ENCODE measurements around the gene PLA2G3.

Gene PLA2G3

DNA sequence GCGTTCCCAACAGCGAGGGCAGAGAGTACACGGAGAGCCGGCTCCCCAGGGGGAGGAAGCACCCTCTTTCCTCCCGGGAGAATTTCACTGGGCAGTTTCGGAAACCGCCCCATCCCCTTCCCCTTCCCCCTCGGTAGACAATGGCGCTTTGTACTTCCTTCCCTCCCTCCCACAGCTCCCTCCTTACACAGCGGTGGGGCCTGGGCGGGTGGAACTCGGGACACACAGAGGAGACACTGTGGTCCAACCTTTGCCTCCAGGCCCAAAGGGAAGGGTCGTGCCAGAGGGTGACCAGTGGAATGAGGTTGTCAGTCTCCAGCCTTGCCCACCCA lies 54.8 kb downstream of the PLA2G3 start:
- no peak for DNase-seq

DNA sequence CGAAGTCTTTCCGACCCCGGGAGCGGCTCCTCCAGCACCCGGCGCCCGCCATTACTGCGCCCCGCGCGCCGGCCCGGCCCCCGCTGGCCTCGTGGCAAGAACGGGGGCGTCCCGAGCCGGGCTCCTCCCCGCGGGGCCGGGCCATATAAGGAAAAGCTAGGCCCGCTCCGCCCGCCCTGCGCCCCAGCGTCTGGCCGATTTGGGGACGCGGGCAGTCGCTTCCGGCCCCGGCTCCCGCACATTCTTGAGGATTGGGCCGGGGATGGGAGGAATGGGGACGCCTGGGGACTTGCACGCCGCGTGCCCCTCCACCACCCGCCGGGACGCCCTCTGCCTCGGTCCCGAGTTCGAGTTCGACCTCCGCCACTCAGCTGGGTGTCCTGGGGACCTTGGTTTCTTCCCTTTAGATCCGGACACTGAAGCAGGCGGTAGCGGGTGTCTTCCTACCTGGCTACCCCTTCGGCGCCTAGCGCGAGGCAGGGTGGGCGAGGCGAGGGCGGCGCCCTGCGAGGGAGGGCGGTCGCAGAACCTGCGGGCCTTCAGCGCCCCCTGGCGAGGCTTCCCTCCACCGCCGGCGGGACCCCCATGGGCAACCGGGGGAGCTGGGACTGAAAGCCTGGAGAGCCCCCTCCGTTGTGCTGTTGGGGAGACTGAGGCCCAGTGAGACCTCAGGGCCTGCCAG lies 55.4 kb downstream of the PLA2G3 start:
- DNase-seq = no peak
